ENCODE measurements around the gene NBEA. TPM values are rescaled to one million over a fixed set of nuclear protein-coding genes. Genes with fewer than 3 reads are reported as not detected.
"Not testable (repeated sequence)": the region's sequence is repeated elsewhere in the genome, so short reads cannot be mapped to it uniquely, and the experiment has no call there.

Gene NBEA
- 1.8 TPM for polyA plus RNA-seq (2013, experiment 1 of 2; ENCODE audit: insufficient read length)
- polyA plus RNA-seq (2013, experiment 2 of 2; ENCODE audit: insufficient read length): 3.4 TPM

DNA sequence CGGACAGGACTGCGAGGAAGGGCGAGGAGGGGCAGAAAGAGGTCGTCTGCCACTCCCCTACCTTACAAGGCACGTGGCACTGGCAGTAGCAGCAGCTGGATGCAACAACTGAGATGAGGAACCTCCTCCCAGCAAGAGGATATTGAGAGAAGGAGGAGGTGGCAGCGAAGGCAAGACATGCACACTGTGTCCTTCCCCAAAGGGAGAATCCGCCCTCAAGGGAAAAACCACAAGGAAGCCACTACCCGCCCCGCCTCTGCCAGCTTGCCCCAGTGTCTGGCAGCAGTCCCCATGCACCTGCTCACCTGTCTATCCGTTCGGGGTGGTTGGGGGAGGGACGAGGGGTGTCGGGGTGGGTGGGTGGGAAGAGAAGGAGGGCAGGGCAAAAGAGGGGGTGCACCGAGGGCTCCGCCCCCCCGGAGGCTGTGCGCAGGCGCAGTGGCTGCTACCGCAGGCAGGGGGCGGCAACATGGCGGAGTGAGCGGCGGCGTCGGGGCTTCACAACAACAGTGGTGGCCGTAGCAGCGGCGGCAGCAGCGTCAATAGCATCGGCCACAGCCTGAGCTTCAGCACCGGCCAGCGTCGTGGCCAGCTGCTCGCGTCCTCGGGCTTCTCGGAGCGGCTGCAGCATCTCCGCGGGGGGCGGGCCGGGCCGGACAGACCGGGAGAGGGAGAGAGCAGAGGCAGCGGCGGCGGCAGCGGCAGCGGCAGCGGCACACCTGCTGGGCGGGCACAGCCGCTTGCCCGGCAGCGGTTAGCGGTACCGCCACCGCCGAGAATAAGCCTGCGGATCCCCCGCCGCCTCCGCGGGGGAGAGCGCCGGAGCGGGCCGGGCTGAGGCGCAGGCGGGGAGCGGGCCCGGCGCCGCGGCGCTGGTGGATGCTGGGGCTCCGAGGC, at the start of gene NBEA:
NBEA (plus strand) TSS at position 436 of the 897 bp plus-strand sequence. CDS start 551 bp downstream, outside the sequence.
- peak; percentile 58 for DNase-seq

- no peak for DNase-seq
Observed at GRCh38 chr13:34894756-34895155, 47.3 kb upstream of the NBEA start.

GRCh38 chr13:34897220-34897619, 44.9 kb upstream of the NBEA start:
- no peak for DNase-seq

- DNase-seq: no peak
Observed at GRCh38 chr13:34899888-34900287, 42.2 kb upstream of the NBEA start.

GRCh38 chr13:34900288-34900739, 41.8 kb upstream of the NBEA start:
- no peak for DNase-seq

DNA sequence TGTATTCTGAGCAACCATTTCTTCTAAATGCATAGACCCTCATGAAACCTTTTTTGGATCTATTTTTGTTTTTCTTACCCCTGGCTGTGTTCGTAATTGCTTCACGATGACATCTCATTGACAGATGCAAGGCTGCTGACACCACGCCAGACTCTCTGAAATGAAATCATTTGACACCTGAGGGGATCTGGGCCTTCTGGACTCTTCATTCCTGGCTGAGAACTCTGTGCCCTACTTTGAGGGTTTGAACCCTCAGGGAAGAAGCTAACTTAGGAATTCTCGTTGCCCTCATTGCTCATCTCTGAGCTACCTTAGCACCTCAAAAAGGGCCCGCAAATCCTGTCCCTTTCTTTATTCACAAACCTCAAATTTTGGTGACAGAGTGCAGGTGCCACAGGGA, 40.5 kb upstream of the NBEA start:
- DNase-seq: no peak

DNA sequence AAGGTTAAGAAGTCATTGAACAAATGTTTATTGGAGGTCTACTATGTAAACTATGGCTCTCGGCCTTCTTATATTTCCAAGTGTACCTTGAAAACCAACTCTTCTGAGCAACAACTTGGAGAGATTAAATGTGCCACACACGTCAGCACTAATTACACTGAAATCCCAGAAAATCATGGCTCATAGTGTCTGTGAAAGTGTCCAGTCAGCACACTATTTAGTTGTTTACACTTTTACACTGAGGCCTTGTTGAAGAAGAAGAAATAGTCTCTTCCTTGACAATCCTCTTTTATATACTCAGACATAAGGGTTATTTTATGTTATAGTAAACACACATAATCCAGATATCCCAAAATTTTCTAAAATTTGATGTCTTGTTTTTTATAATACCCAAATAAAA, 30.9 kb upstream of the NBEA start:
- DNase-seq: no peak

- DNase-seq: peak; percentile 8
Observed at GRCh38 chr13:34913040-34913439, 29.0 kb upstream of the NBEA start.

- peak; percentile 1 for DNase-seq
Observed at GRCh38 chr13:34914416-34914815, 27.7 kb upstream of the NBEA start.

DNA sequence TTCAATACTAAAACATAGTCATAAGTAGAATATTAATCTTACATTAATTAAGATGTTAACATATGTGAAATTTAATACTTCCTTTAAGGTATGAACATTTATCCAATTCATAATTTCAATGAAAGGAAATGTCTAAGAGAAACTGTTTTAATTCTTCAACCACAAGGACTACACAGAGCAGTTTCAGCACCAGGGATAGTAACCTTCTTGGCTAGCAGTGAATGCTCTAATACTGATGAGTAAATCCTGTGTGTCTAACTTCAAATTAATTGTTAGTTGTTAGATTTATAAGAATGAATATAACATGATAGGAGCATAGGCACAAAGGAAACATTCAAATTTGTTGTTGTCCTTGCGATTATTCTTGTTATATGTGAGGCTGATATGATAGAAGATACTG, 15.6 kb upstream of the NBEA start:
- DNase-seq: peak; percentile 57

DNA sequence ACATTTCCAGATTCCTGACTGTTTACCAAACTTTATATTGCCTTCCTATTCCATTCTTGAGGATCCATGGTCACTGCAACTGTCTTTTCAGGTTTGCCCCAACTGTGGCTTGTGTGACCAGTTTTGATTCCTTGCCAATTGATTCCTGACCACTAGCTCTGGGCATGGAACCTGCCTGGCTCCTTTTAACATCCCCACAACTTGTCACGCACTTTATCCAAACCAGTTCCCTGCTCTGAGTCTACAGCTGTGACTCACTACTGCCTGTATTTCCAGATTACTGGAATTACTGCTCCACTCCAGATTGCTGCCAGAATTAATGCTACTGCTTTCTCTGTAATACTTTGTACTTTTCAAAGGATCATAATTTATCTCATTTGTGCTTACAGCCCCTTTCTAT, 13.4 kb upstream of the NBEA start:
- DNase-seq: not testable (repeated sequence)

GRCh38 chr13:34931572-34931971, 10.5 kb upstream of the NBEA start:
- peak; percentile 15 for DNase-seq

- no peak for DNase-seq
Observed at GRCh38 chr13:34933349-34933748, 8.7 kb upstream of the NBEA start.

DNA sequence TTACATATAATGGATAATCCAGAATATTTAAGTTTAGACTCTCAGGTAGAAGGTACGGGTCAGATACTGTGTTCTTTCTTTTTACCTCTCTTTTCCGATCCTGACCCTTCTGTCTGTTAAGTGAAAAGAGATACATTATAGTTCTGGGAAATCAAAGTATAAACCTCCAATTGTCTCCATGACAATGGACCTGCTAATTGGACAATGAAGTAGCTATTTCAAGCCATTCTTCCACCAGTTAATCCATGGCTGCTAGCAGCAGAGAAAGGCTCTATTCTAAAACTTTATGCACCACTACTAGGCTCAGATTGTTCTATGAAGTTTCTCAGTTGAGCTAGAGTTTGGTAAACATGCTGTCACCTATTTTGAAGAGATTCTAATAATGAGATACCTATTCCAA, 8.3 kb upstream of the NBEA start:
- DNase-seq: no peak

- no peak for DNase-seq
Observed at GRCh38 chr13:34935841-34936240, 6.2 kb upstream of the NBEA start.

DNA sequence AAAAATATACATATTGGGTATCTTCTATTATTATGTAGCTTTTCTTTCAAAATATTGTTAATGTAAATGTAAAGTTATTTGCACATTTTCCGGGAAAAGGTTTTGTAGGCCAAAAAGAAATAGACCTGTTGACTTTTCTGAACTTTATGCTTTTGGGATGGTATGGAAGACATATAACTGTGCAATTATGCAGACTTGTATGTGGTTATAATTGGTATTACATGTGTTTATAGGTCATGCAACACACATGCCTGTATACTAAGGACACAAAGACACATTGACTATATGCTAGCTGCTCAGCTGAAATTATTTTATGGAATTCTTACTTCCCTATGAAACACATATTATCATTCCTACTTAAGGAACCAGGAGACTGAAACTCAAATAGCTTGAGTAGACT, 2.3 kb upstream of the NBEA start:
- no peak for DNase-seq

DNA sequence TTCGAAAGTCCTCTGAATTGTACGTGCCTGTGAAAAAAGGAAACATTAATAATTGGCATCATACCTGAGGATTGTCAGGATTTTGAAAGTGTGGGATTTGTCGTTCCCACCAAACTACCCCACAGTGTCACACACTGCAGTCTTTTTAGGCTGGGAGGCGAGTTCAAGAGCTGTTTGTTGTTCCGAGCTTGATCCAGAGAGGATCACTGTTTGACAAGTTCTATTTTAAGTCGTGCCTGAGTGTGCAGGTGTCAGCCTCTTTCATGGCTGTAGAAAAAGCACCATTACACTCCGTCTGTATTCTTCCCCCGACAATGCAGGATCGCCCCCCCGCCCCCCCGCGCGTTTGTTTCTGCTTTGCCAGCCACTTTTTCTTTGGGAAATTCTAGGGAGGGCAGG, 635 bp upstream of the NBEA start:
- DNase-seq: no peak

- peak; percentile 9 for DNase-seq
Observed at GRCh38 chr13:34942732-34943435, 814 bp downstream of the NBEA start.

GRCh38 chr13:34943436-34944273, 1.6 kb downstream of the NBEA start:
- DNase-seq: no peak

DNA sequence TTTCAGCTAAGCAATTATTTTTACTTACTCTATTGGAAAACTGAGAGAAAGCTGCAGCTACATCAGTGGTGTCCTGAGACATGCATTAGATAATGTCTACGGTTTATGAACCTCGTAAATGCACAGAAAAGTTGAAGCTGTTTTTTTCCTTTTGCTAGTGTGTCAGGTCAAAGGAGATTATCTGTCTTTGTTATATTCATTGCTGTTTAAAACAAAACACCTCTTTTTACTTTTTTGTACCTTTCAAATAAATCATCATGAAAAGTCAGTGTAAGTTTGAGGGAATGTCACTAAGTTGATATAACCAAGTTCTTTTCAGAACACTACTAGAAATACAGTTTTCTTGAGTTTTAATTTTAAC, 2.2 kb downstream of the NBEA start:
- DNase-seq: no peak

DNA sequence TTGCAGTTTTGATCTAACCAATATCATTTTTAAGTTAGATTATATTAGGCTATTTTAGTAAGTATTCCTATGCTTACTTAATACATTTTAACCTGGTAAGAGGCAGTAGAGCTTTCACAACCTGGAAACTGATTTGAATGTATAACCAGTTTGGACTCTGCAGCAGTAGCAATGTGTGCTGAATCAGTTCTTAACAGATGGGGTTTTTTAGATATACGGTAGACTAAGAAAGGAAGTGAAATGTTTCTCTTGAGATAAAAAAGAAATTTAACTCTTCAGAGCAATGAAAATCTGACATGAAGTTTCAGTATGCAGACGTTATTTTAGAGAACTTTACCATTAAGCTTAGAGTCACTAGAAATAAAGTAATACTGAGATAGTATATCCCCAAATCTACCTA, 2.7 kb downstream of the NBEA start:
- no peak for DNase-seq

DNA sequence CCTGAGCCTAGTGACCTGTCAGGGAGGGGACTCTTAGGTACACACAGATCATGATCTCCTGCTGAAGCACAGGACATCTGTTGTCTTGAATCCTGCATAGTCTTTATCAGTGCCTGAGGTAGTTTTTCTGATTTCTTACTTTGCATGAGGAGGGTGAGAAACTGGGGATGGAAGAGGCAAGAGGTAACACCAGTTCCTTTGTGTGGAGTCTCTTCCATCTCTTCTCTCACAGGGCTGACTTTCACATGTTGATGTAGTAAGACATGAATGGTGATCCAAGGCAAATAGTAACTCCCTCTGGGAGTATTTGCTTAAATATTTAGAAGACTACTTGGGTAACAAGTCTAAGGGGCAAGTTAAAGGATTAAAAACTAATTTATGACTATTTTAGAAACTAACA, 9.5 kb downstream of the NBEA start:
- no peak for DNase-seq

DNA sequence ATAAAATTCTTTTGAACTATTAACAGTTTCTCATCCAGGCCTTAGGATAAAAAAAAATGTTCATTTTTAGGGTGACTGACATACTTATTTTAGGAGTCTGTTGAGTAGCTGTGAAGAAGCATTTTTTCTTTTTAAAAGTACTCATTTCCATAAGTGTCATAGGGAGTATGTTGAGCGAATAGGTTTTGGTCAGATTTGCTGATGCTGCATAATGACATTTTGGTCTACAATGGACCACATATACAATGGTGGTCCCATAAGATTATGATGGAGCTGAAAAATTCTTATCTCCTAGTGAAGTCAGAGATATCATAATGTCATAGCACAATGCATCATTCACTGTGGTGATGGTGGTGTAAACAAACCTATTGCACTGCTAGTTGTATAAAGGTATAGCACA, 17.4 kb downstream of the NBEA start:
- DNase-seq: no peak

Measured in fibroblast of skin of back (primary cell).